Common myeloid progenitor, CD34-positive (primary cell): ENCODE measurements around the gene CHRNA1.

Experiments used
- CTCF ChIA-PET: fragments of 350-600 bp; sonication (Branson Sonifier 250); formaldehyde crosslinking; loops from one replicate; lab custom pipeline; 2021; ENCODE audit warnings: antibody characterized with exemption; lab: Charles Lee
- POLR2A ChIA-PET: fragments of 350-600 bp; sonication (Branson Sonifier 250); formaldehyde crosslinking; loops from one replicate; lab custom pipeline; 2021; ENCODE audit warnings: antibody characterized with exemption; lab: Charles Lee
- DNase-seq, 3 donors: peaks; one replicate each; pipeline versions ENCODE4 v3.0.0 to v3.0.0-alpha.2; 2013
- H3K27ac ChIP-seq, 2 experiments: 1 replicate in 1 of 2; 2 replicates in 1 of 2; pipeline ENCODE4 v1.7.0; 2013; ENCODE audit warnings: inconsistent platforms in 2 of 2, low read length in 2 of 2, mild to moderate bottlenecking in 2 of 2, low read depth in 1 of 2, moderate library complexity in 1 of 2; ENCODE audit not compliant: severe bottlenecking in 2 of 2, insufficient read depth in 1 of 2, poor library complexity in 1 of 2
- H3K27me3 ChIP-seq, 5 experiments: replicated peaks in 2 of 5; 1 replicate in 3 of 5; 2 replicates in 2 of 5; pipeline versions ENCODE4 v1.6.1 to v1.7.0; 2013; ENCODE audit warnings: low read length in 4 of 5, mild to moderate bottlenecking in 2 of 5, moderate library complexity in 2 of 5, inconsistent platforms in 1 of 5; ENCODE audit not compliant: insufficient read depth in 5 of 5, control insufficient read depth in 4 of 5
- H3K36me3 ChIP-seq, 4 experiments: 1 replicate in 2 of 4; 2 replicates in 2 of 4; pipeline versions ENCODE4 v1.6.1 to v1.7.0; 2013; ENCODE audit warnings: low read length in 3 of 4, control low read depth in 1 of 4, mild to moderate bottlenecking in 1 of 4; ENCODE audit not compliant: control insufficient read depth in 4 of 4, insufficient read depth in 4 of 4
- H3K4me1 ChIP-seq, 4 experiments: 1 replicate in 3 of 4; 2 replicates in 1 of 4; pipeline versions ENCODE4 v1.6.1 to v1.7.1; 2013; ENCODE audit warnings: low read length in 3 of 4, mild to moderate bottlenecking in 3 of 4, control low read depth in 1 of 4, inconsistent platforms in 1 of 4, moderate library complexity in 1 of 4; ENCODE audit not compliant: control insufficient read depth in 4 of 4, insufficient read depth in 4 of 4; ENCODE audit errors: control extremely low read depth in 1 of 4
- H3K4me3 ChIP-seq, 7 experiments: 1 replicate in 4 of 7; 2 replicates in 3 of 7; pipeline versions ENCODE4 v1.5.1 to v1.7.0; 2013; ENCODE audit warnings: mild to moderate bottlenecking in 7 of 7, low read length in 6 of 7, moderate library complexity in 6 of 7, inconsistent platforms in 2 of 7, low read depth in 2 of 7, control low read depth in 1 of 7; ENCODE audit not compliant: insufficient read depth in 4 of 7, control insufficient read depth in 1 of 7; ENCODE audit errors: extremely low read depth in 1 of 7
- H3K9me3 ChIP-seq, 5 experiments: 1 replicate in 4 of 5; 2 replicates in 1 of 5; pipeline versions ENCODE4 v1.6.1 to v1.7.1; 2013; ENCODE audit warnings: low read length in 4 of 5, mild to moderate bottlenecking in 2 of 5, inconsistent platforms in 1 of 5, low read depth in 1 of 5, moderate library complexity in 1 of 5; ENCODE audit not compliant: control insufficient read depth in 4 of 5, insufficient read depth in 2 of 5; ENCODE audit errors: control extremely low read depth in 1 of 5
- WGBS: methylation state at CpG from one replicate; pipeline ENCODE4 v1.1.5; 2013; ENCODE audit not compliant: insufficient coverage; 5-methylcytosine and 5-hydroxymethylcytosine counted together

CHRNA1 gene

DNA sequence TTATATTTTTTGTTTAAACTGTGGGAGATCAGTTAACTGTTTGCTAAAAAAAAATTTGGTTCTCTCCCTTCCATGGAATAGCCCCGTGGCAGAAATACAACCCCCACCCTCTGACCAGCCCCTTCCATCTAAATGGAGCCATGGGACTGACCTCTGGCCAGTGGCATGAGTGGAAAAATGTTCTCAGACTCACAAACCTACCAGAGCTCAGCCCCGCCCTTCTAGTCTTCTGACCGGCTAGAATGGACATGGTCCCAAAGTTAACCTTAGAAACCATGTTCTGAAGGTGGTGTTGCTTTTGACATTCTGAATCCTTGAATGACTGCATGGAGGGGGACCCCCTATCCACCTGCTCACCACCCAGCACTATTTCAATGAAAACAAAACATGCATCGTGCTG is 1.3 kb upstream of the CHRNA1 start:
- WGBS: 88% methylated on average over 3 of the region's 4 CpGs
- CTCF ChIA-PET: interaction anchor here (1.2 to 2.3 kb wide), 6 partner anchors 12 to 223 kb away, joined by 3 to 10 read pairs (median 5); no protein-coding TSS in a partner anchor
- Histone ChIP-seq H3K4me1 (no peaks in the 10 kb centered on the region), H3K9me3 (no peaks in the 10 kb centered on the region), H3K36me3 (no peaks in the 10 kb centered on the region), H3K4me3 (no peak overlapping the region), H3K27ac (no peak overlapping the region), H3K27me3 (peaks cover 0 to 36% (median 14%) of the 10 kb centered on the region in 5 experiments)
- POLR2A ChIA-PET: no interaction called here
- no peak for DNase-seq

DNA sequence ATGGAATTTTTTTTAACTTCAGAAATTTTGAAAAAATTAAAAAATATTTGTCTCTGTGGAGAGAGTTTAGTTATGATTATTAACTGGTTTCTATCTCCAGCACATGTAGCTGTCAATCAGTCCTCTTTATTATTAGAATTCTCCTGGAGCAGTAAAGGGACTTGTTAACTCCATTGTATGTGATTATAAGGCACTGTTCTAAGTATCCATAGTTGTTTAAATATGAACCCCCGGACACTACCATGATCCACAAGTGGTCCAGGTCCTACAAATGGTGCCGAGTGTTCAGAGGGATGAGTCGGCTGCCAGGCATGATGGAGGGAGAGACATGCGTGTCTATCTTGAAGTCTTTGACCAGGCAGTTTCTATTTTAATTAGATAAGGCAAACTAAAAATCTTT is 492 bp downstream of the CHRNA1 start:
- POLR2A ChIA-PET: no interaction called here
- 86% methylated on average over 1 of the region's 4 CpGs for WGBS
- H3K4me3 ChIP-seq: no peak overlapping the region
- CTCF ChIA-PET: interaction anchor here (1.1 to 4.2 kb wide), 5 partner anchors 9 to 301 kb away, joined by 3 to 21 read pairs (median 10); no protein-coding TSS in a partner anchor
- no peak for DNase-seq
- H3K4me1 ChIP-seq: no peaks in the 10 kb centered on the region
- H3K27ac ChIP-seq: no peak overlapping the region
- peaks cover 0 to 39% (median 14%) of the 10 kb centered on the region in 5 experiments for H3K27me3 ChIP-seq
- peaks cover 0 to 2% (median 0%) of the 10 kb centered on the region in 5 experiments for H3K9me3 ChIP-seq
- no peaks in the 10 kb centered on the region for H3K36me3 ChIP-seq

DNA sequence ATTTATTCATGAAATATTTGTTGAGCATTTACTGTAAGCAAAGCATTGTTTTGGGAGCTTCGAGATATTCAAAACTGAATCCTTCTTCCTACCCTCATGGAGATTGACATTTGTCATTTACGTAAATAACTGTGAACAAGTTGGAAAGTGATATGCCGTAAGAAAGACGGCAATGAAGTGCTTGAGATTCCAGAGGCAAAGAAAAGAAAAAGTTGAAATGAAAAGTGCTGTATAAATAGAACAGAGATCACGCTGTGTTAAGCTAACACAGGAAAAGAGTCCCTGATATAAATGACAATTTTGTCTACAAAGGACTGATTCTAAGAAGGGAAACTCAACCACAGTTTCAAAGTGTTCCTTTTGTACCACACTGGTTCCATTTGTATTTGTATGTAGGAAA is 1.8 kb downstream of the CHRNA1 start:
- peaks cover 0 to 2% (median 0%) of the 10 kb centered on the region in 5 experiments for H3K9me3 ChIP-seq
- H3K4me1 ChIP-seq: no peaks in the 10 kb centered on the region
- H3K4me3 ChIP-seq: no peak overlapping the region
- peaks cover 0 to 40% (median 14%) of the 10 kb centered on the region in 5 experiments for H3K27me3 ChIP-seq
- WGBS: 79% methylated on average over 5 of the region's 5 CpGs
- POLR2A ChIA-PET: no interaction called here
- no peak for DNase-seq
- H3K36me3 ChIP-seq: no peaks in the 10 kb centered on the region
- H3K27ac ChIP-seq: no peak overlapping the region
- CTCF ChIA-PET: interaction anchor here (1.1 to 4.2 kb wide), 5 partner anchors 10 to 64 kb away, joined by 4 to 21 read pairs (median 6); no protein-coding TSS in a partner anchor

DNA sequence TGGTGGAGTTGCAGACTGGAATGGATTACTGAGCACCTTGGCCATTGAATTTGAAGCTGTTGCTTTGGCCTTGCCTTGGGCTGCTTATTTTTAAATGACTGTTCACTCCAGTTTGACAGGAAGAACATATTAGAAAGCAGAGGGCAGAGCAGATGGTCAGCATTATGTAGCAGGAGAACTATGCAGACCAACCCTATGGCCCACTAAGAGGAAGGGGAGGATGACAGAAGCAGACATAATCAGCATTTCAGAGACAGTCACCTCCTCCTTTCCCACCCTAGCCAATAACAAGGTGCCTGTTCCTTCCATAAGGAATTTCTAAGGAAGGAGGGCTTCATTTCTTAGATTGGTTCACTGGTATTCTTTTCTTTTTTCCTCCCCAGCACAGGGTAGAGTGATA is 2.4 kb downstream of the CHRNA1 start:
- ChIA-PET CTCF (interaction anchor here (1.3 to 4.2 kb wide), 3 partner anchors 11 to 63 kb away, joined by 6 to 21 read pairs (median 19); no protein-coding TSS in a partner anchor), POLR2A (no interaction called here)
- Histone ChIP-seq H3K36me3 (no peaks in the 10 kb centered on the region), H3K9me3 (peaks cover 0 to 2% (median 0%) of the 10 kb centered on the region in 5 experiments), H3K27ac (no peak overlapping the region), H3K4me3 (no peak overlapping the region), H3K27me3 (peaks cover 0 to 38% (median 16%) of the 10 kb centered on the region in 5 experiments), H3K4me1 (no peaks in the 10 kb centered on the region)
- DNase-seq: no peak

DNA sequence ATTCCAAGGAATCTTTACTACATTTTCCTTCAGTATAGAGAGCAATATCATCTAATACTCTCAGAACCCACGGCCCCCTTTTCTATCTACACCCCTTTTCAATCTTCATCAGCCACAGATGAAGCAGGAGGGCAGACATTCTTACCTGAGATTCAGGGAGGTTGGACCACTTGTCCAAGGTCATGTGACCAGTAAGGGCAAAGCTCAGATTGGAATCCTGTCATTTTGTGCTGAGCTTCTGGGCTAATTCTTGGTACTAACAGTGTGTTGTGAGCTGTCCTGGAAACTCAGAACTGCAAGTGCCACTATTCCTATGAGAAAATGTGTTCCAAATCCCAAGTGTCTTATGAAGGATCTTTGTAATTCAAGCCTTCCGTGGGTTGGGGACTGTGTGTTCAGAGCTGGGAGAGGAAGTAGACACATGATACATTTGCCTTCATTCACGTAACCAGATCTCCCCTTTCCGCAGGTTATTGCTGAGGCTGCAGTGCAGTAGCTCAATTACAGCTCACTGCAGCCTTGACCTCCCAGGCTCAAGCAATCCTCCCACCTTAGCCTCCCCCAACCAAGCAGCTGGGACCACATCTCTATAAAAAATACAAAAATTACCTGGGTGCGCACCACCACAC is 3.3 kb downstream of the CHRNA1 start:
- POLR2A ChIA-PET: no interaction called here
- 90% methylated on average over 4 of the region's 5 CpGs for WGBS
- CTCF ChIA-PET: interaction anchor here (1.0 to 4.2 kb wide), 3 partner anchors 11 to 27 kb away, joined by 3 to 21 read pairs (median 19); no protein-coding TSS in a partner anchor

DNA sequence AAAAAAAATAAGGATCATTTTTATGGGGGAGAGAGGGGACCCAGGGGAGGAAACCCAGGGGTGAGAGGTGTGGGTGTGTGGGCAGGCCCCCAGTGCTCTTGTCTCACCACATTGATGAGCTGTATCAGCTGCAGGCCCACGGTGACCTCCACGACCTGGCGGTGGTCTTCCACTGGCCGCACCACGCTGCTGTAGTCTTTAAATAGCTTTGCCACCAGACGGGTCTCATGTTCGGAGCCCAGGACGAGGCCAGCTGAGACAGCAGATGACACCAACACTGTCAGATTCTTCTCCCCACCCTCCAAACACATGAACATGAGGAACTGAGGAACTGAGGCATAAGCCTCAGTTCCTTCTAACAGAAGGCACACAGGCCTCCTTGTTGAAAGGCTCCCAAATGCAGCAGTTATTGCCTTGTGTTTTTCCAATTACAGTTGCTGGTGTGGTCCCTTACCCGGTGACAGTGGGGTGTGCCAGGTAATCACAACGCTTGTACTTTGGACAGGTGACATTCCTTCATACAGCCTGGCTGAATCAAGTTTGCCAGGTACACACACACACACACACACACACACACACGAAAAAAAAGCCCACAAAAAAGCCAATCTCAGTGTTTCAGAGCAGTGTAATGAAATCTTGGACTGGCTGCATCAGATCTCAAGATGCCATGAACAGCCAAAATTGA is 4.7 kb downstream of the CHRNA1 start:
- no peak overlapping the region for H3K27ac ChIP-seq
- CTCF ChIA-PET: interaction anchor here (1.0 to 1.4 kb wide), 2 partner anchors 10 to 26 kb away, joined by 3 to 6 read pairs; no protein-coding TSS in a partner anchor
- H3K9me3 ChIP-seq: peaks cover 0 to 2% (median 0%) of the 10 kb centered on the region in 5 experiments
- no peak for DNase-seq
- POLR2A ChIA-PET: no interaction called here
- no peak overlapping the region for H3K4me3 ChIP-seq
- no peaks in the 10 kb centered on the region for H3K4me1 ChIP-seq
- H3K27me3 ChIP-seq: peaks cover 0 to 30% (median 10%) of the 10 kb centered on the region in 5 experiments
- H3K36me3 ChIP-seq: no peaks in the 10 kb centered on the region
- 80% methylated on average over 6 of the region's 11 CpGs for WGBS

More for the DNA sequence above, 3.3 kb downstream of the CHRNA1 start:
- Histone ChIP-seq H3K4me3 (no peak overlapping the region), H3K27ac (no peak overlapping the region), H3K4me1 (no peaks in the 10 kb centered on the region), H3K36me3 (no peaks in the 10 kb centered on the region), H3K9me3 (peaks cover 0 to 2% (median 0%) of the 10 kb centered on the region in 5 experiments), H3K27me3 (peaks cover 0 to 35% (median 13%) of the 10 kb centered on the region in 5 experiments)
- no peak for DNase-seq
